H7 (cell line): Measurements from ENCODE around the gene IGF1R. TPM values are rescaled to one million over a fixed set of nuclear protein-coding genes. Genes with fewer than 3 reads are reported as not detected.

Experiments used
- DNase-seq: peaks from one replicate; pipeline ENCODE4 v3.0.0; 2012
- H3K27me3 ChIP-seq: 2 replicates; pipeline ENCODE4 v1.6.0; 2011; ENCODE audit warnings: mild to moderate bottlenecking, low read length; ENCODE audit not compliant: control insufficient read depth, insufficient read depth
- H3K36me3 ChIP-seq: replicated peaks from 2 replicates; pipeline ENCODE4 v1.5.1; 2011; ENCODE audit warnings: low read length; ENCODE audit not compliant: control insufficient read depth, insufficient read depth
- H3K4me3 ChIP-seq: 2 replicates; pipeline ENCODE4 v1.5.1; 2011; ENCODE audit warnings: low read depth, mild to moderate bottlenecking, control low read depth, low read length, moderate library complexity; ENCODE audit not compliant: insufficient read depth
- total RNA-seq: library from RNA; depleted of rRNA; stranded (reverse); fragments of >200 nt; shearing (Covaris generic); gene quantifications from 2 replicates; pipeline ENCODE4 v1.2.3, GENCODE V29; 2014

IGF1R gene
- total RNA-seq, 1 experiment from 2014 or later: 33.0 TPM

DNA sequence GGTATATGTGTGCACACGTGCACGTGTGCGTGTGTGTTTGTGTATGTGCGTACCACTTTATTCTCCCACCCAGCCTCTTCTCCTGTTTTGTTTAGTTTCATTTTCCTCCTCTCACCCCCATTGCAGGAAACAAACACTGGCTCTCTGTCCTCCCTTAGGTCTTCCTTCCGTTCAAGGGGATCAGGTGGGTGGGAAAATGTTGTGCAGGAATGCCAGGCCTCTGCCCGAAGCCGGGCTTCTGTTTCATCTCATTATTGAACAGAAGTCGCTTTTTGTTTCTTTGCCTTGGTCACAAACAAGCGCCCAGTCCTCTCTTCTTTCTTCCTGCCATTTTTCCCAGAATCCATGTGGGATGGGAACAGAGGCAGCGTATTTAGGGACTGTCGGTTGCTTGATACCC is 69.6 kb downstream of the IGF1R start:
- no peaks in the 10 kb centered on the region for H3K36me3 ChIP-seq
- H3K4me3 ChIP-seq: no peak overlapping the region
- no peak for DNase-seq
- H3K27me3 ChIP-seq: no peaks in the 10 kb centered on the region

DNA sequence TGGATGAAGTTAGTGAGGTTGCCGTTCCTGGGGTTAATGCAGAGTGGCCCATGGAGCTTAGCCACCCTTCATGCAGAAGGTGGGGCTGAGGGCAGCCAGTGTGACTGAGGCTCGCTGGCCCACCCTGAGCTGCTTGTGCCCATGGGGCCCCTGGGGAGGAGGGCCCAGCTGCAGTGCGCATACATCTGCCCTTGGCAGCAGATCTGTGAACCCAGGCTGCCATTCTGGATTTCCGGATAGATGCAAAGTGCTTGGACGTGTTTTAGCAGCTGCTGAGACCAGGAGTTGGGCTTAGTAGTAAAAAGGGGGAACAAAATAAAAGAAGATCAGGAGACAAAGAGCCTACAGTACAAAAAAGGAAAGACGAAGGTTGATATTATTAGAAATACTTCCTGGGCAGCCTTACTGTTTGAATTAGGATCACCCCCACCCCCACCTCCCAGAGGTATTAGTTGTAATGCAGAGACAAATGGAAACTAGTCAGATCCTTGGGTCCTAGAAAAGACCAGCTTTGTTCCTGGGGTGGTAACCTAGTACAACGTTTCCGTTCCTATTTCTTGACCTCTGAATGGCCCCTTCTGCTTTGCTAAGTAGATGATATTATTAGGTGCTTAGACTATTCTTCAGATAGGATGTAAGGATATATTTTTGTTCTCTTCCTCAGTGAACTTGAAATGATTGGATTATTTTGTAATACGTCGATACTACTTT is 70.2 kb downstream of the IGF1R start:
- Histone ChIP-seq H3K36me3 (no peaks in the 10 kb centered on the region), H3K4me3 (no peak overlapping the region)

GRCh38 chr15:98719137-98719740 is 70.9 kb downstream of the IGF1R start:
- Histone ChIP-seq H3K36me3 (no peaks in the 10 kb centered on the region), H3K27me3 (no peaks in the 10 kb centered on the region), H3K4me3 (no peak overlapping the region)
- DNase-seq: no peak

More for the DNA sequence above, 70.2 kb downstream of the IGF1R start:
- no peak for DNase-seq
- no peaks in the 10 kb centered on the region for H3K27me3 ChIP-seq

GRCh38 chr15:98720031-98720430 is 71.7 kb downstream of the IGF1R start:
- Histone ChIP-seq H3K36me3 (no peaks in the 10 kb centered on the region), H3K27me3 (no peaks in the 10 kb centered on the region), H3K4me3 (no peak overlapping the region)
- no peak for DNase-seq

- Histone ChIP-seq H3K36me3 (no peaks in the 10 kb centered on the region), H3K27me3 (no peaks in the 10 kb centered on the region), H3K4me3 (no peak overlapping the region)
- DNase-seq: no peak
Measured at GRCh38 chr15:98720577-98721565, 72.5 kb downstream of the IGF1R start.

GRCh38 chr15:98722209-98722608 is 73.9 kb downstream of the IGF1R start:
- DNase-seq: no peak
- H3K4me3 ChIP-seq: no peak overlapping the region
- H3K27me3 ChIP-seq: no peaks in the 10 kb centered on the region
- H3K36me3 ChIP-seq: no peaks in the 10 kb centered on the region

GRCh38 chr15:98722645-98723044 is 74.3 kb downstream of the IGF1R start:
- no peaks in the 10 kb centered on the region for H3K27me3 ChIP-seq
- no peak overlapping the region for H3K4me3 ChIP-seq
- H3K36me3 ChIP-seq: no peaks in the 10 kb centered on the region
- DNase-seq: no peak

GRCh38 chr15:98723195-98723594 is 74.9 kb downstream of the IGF1R start:
- H3K36me3 ChIP-seq: no peaks in the 10 kb centered on the region
- no peak overlapping the region for H3K4me3 ChIP-seq
- no peak for DNase-seq
- H3K27me3 ChIP-seq: no peaks in the 10 kb centered on the region

DNA sequence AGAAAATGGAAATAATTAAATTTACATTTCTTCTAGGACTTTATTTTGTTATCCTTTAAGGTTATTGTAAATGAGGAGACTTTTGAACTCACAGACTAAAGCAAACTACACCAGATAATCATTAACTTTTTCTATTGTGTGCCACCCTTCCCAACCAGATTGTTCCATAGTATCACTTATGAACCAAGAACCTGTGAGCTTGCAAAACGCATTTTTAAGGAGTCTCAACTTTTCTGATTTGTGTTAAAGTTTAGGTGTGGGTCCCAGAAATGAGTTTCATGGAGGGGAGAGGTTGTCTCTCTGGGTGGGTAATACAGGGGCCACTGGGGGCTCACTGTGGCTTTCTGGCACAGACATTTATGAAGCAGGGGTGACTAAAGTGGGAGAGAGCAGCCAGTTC is 75.7 kb downstream of the IGF1R start:
- DNase-seq: no peak
- H3K4me3 ChIP-seq: no peak overlapping the region
- H3K36me3 ChIP-seq: no peaks in the 10 kb centered on the region
- no peaks in the 10 kb centered on the region for H3K27me3 ChIP-seq

DNA sequence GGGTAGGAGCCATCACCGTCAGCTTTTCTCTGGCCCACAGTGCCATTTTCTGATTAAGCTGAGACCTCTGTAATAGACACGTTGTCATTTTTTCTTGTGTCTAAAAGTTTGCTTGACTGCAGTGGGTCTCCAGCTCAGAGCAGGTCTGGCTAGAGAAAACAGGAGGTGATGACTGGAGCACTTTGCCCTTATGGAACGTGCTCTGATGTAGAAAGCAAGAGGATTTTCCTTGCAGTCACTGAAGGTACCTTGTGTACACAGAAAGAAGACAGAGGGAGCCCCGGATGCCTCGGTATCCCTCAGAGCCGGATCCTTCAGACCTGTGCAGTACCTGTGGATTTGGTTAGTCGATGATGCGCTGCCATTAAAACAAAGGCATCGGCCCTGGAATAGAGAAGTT is 76.2 kb downstream of the IGF1R start:
- no peak overlapping the region for H3K4me3 ChIP-seq
- H3K36me3 ChIP-seq: no peaks in the 10 kb centered on the region
- no peaks in the 10 kb centered on the region for H3K27me3 ChIP-seq
- no peak for DNase-seq

DNA sequence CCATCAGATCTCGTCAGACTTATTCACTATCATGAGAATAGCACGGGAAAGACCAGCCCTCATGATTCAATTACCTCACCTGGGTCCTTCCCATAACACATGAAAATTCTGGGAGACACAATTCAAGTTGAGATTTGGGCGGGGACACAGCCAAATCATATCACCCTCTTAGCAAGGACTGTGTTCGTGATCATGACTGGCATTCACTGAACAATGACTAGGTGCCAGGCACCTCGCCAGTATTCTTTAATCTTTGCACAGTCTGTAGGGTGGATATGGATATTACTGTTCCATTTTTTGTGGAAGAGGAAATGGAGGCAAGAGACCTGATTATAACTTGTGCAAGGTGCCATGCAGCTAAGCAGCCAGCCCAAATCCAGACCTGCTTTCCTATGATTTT is 77.5 kb downstream of the IGF1R start:
- Histone ChIP-seq H3K27me3 (no peaks in the 10 kb centered on the region), H3K4me3 (no peak overlapping the region), H3K36me3 (no peaks in the 10 kb centered on the region)
- DNase-seq: no peak

DNA sequence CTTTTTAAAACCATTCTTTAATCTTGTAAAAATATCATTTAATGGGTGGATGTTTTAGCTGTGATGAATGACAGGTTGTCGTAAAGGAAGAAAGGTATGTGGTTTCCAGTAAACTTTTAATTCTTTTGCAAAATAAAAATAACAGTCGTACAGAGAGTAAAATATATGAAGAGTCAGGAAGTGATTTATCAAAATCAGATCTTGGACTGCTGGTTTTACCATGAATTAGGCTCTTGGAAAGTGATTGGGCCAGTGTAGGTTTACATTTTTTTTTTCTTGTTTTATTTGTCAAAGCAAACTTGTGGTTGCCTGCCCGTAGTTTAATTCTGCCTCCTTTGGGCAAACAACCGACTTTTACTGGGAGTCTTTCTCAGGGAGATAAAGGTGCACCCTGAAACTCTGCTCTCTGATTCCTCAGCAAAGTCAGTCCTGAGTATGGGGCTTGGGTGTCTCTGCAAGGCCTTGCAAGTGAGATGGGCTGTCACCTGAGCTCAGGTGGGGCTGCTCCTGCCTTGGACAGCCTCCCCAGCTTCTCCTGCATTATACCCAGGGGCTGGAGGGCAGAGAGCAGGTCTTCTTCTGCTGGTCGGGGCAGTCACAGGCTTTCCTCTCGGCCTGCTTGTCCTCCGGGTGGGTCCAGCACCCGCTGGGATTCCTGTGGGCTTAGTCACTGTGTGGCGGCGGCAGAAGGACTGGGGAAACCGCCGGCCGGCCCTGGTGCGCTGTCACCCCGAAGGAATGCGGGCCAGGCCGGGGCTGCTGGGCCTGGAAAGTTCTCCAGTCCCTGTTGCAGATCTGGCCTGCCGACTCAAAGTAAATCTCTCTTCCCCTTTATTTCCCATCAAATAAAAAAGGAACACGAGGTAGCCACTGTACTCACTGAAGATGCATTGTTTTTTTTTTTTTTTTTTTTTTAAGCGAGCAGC is 79.0 kb downstream of the IGF1R start:
- H3K4me3 ChIP-seq: no peak overlapping the region
- no peaks in the 10 kb centered on the region for H3K36me3 ChIP-seq
- peak; percentile 84 for DNase-seq
- no peaks in the 10 kb centered on the region for H3K27me3 ChIP-seq

GRCh38 chr15:98728082-98728810 is 79.9 kb downstream of the IGF1R start:
- DNase-seq: no peak
- Histone ChIP-seq H3K4me3 (no peak overlapping the region), H3K27me3 (no peaks in the 10 kb centered on the region), H3K36me3 (no peaks in the 10 kb centered on the region)
